ENCODE data around the gene AQP1. TPM values are rescaled to one million over a fixed set of nuclear protein-coding genes. Genes with fewer than 3 reads are reported as not detected.

AQP1 gene
- polyA plus RNA-seq, 3 donors = 0.03 TPM; not detected in 2

- no peak for TF ChIP-seq CTCF (IDR thresholded peaks at IDR 0.05)
- DNase-seq = no peak
- no peaks in the 10 kb centered on the region for H4K20me1 ChIP-seq (ENCODE audit: insufficient read depth, low read length)
- H3K4me1 ChIP-seq (ENCODE audit: control insufficient read depth in 1 of 2, insufficient read depth in 2 of 2, low read length in 2 of 2) = no peaks in the 10 kb centered on the region
- WGBS (ENCODE audit: insufficient coverage) = 67% methylated on average over 5 of the region's 9 CpGs
- peaks cover 0 to 2% (median 0%) of the 10 kb centered on the region in 7 donors for H3K9me3 Mint-ChIP-seq
- no peak overlapping the region for H3K27ac ChIP-seq (ENCODE audit: low read depth in 1 of 2, low read length in 2 of 2)
- H3K27ac Mint-ChIP-seq = no peak overlapping the region
- no peaks in the 10 kb centered on the region for H3K27me3 ChIP-seq (ENCODE audit: control insufficient read depth in 2 of 2, insufficient read depth in 2 of 2, low read length in 2 of 2)
- no peaks in the 10 kb centered on the region for H3K4me1 Mint-ChIP-seq
- no peaks in the 10 kb centered on the region for H3K79me2 ChIP-seq (ENCODE audit: insufficient read depth, low read length)
- H3K9ac ChIP-seq (ENCODE audit: insufficient read depth, low read length, poor library complexity, severe bottlenecking) = no peak overlapping the region
- intact Hi-C loops (cut with micrococcal nuclease) = no loop called here
- peaks cover 3 to 4% (median 3%) of the 10 kb centered on the region in 3 donors for H3K27me3 Mint-ChIP-seq (ENCODE audit: low read depth in 3 of 3)
- H3K4me3 Mint-ChIP-seq = no peak overlapping the region
- no peaks in the 10 kb centered on the region for H3K9me3 ChIP-seq (replicated peaks in 1 of 2; ENCODE audit: control insufficient read depth in 1 of 2, insufficient read depth in 1 of 2, low read length in 2 of 2)
- H3K4me2 ChIP-seq (replicated peaks; ENCODE audit: extremely low read depth, low read length, poor library complexity, severe bottlenecking) = no peak overlapping the region
- no peak overlapping the region for H2AFZ ChIP-seq (ENCODE audit: insufficient read depth, low read depth, low read length, poor library complexity, severe bottlenecking)
- no peaks in the 10 kb centered on the region for H3K36me3 Mint-ChIP-seq
- no peaks in the 10 kb centered on the region for H3K36me3 ChIP-seq (replicated peaks in 1 of 2; ENCODE audit: control insufficient read depth in 1 of 2, insufficient read depth in 2 of 2, low read length in 2 of 2)
- H3K4me3 ChIP-seq (replicated peaks in 1 of 3; ENCODE audit: low read depth in 2 of 3, low read length in 3 of 3) = no peak overlapping the region
Measured at GRCh38 chr7:30900053-30900452, 11.6 kb upstream of the AQP1 start.

GRCh38 chr7:30900803-30901362 lies 10.8 kb upstream of the AQP1 start:
- 90% methylated on average over 9 of the region's 11 CpGs for WGBS (ENCODE audit: insufficient coverage)
- H2AFZ ChIP-seq (ENCODE audit: insufficient read depth, low read depth, low read length, poor library complexity, severe bottlenecking) = no peak overlapping the region
- Mint-ChIP-seq H3K4me1 (no peaks in the 10 kb centered on the region), H3K36me3 (no peaks in the 10 kb centered on the region), H3K27ac (peak overlapping the region in 1 of 7 donors; percentile 15), H3K27me3 (ENCODE audit: low read depth in 3 of 3) (peaks cover 2 to 3% (median 3%) of the 10 kb centered on the region in 3 donors), H3K9me3 (peaks cover 0 to 2% (median 0%) of the 10 kb centered on the region in 7 donors), H3K4me3 (no peak overlapping the region)
- no peaks in the 10 kb centered on the region for H3K9me3 ChIP-seq (replicated peaks in 1 of 2; ENCODE audit: control insufficient read depth in 1 of 2, insufficient read depth in 1 of 2, low read length in 2 of 2)
- TF ChIP-seq CTCF (IDR thresholded peaks at IDR 0.05) = no peak
- no peak overlapping the region for H3K4me3 ChIP-seq (replicated peaks in 1 of 3; ENCODE audit: low read depth in 2 of 3, low read length in 3 of 3)
- no peak for DNase-seq
- no peak overlapping the region for H3K4me2 ChIP-seq (replicated peaks; ENCODE audit: extremely low read depth, low read length, poor library complexity, severe bottlenecking)
- no peak overlapping the region for H3K27ac ChIP-seq (ENCODE audit: low read depth in 1 of 2, low read length in 2 of 2)
- no peaks in the 10 kb centered on the region for H3K27me3 ChIP-seq (ENCODE audit: control insufficient read depth in 2 of 2, insufficient read depth in 2 of 2, low read length in 2 of 2)
- H4K20me1 ChIP-seq (ENCODE audit: insufficient read depth, low read length) = no peaks in the 10 kb centered on the region
- no peaks in the 10 kb centered on the region for H3K36me3 ChIP-seq (replicated peaks in 1 of 2; ENCODE audit: control insufficient read depth in 1 of 2, insufficient read depth in 2 of 2, low read length in 2 of 2)
- no peaks in the 10 kb centered on the region for H3K4me1 ChIP-seq (ENCODE audit: control insufficient read depth in 1 of 2, insufficient read depth in 2 of 2, low read length in 2 of 2)
- no peak overlapping the region for H3K9ac ChIP-seq (ENCODE audit: insufficient read depth, low read length, poor library complexity, severe bottlenecking)
- no peaks in the 10 kb centered on the region for H3K79me2 ChIP-seq (ENCODE audit: insufficient read depth, low read length)
- intact Hi-C loops (cut with micrococcal nuclease) = no loop called here

All from CD14-positive monocyte (primary cell).